ENCODE data around the gene SAE1.
"Not testable (repeated sequence)": the region's sequence is repeated elsewhere in the genome, so short reads cannot be mapped to it uniquely, and the experiment has no call there.

Gene SAE1

DNA sequence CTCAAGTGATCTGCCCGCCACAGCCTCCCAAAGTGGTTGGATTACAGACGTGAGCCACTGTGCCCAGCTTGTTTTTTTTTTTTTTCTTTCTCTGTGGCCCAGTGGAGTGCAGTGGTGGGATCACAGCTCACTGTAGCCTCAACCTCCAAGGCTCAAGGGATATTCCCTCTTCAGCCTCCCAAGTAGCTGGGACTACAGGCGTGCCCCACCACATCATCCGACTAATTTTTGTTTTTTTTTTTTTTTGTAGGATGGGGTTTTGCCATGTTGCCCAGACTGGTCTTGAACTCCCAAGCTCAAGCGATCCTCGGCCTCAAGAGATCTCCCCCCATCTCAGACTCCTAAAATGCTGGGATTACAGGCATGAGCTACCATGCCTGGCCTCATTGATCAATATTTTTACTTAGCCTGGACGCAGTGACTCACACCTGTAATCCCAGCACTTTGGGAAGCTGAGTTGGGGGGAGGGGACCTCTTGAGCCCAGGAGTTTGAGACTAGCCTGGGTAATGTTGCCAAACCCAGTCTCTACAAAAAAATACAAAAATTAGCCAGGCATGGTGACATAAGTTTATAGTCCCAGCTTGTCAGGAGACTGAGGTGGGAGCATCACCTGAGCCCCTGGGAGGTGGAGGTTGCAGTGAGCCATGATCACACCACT lies 1.7 kb downstream of the SAE1 start:
- no peak for DNase-seq

DNA sequence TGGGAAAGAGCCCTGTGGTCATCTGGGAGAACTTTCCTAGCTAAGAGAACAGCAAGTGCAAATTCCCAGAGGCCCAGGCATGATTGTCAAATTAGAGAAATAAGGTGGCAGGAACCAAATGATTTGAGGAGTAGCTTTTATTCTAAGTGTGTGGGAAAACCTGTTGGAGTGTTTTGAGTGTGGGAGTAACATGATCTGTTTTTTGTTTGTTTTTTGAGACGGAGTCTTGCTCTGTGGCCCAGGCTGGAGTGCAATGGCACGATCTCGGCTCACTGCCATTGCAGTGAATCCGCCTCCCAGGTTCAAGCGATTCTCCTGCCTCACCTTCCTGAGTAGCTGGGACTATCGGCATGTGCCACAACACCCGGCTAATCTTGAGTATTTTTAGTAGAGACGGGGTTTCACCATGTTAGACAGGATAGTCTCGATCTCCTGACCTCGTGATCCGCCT lies 2.4 kb downstream of the SAE1 start:
- DNase-seq = no peak

DNA sequence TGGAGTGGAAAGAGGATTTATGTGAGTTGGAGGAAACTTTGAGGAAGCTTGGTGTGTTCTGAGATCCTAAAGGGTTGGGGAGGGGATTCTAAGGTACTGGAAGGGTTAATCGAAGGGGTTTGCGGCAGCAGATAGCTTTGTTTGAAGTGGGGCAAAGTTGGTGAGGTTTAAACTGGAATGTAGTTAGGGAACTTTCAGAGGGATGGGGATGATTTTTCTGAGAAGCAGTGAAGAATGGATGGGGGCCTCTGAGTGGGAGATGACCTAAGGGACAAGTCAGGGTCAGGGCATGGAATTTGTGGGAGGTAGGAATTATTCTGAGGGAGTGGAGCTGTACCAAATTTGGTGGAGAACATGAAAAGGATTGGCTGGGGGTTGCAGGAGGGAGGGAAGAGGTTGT lies 3.9 kb downstream of the SAE1 start:
- no peak for DNase-seq

DNA sequence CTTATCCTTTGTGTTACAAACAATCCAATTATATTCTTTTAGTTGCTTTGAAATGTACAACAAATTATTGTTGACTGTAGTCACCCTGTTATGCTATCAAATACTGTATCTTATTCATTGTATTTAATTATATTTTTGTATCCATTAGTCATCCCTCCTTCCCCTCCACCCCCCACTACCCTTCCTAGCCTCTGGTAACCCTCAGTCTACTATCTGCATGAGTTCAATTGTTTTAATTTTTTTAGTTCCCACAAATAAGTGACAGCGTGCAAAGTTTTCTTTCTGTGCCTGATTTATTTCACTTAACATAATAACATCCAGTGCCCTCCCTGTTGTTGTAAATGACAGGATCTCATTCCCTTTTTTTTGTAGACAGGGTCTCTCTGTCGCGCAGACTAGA lies 4.5 kb downstream of the SAE1 start:
- DNase-seq = no peak

DNA sequence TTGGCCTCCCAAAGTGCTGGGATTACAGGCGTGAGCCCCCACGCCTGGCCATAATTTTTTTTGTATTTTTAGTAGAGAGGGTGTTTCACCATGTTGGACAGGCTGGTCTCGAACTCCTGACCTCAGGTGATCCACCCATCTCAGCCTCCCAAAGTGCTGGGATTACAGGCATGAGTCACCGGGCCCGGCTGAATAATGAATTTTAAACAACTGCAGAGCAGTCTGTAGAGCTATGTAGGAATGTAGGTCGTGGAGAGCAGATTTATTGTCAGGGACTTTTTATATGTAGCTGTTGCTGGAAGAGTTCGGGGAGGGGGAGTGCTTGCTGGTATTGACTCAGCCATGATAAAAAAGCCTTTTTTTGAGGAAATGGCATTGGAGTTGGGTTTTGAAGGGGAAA lies 10.6 kb downstream of the SAE1 start:
- not testable (repeated sequence) for DNase-seq

DNA sequence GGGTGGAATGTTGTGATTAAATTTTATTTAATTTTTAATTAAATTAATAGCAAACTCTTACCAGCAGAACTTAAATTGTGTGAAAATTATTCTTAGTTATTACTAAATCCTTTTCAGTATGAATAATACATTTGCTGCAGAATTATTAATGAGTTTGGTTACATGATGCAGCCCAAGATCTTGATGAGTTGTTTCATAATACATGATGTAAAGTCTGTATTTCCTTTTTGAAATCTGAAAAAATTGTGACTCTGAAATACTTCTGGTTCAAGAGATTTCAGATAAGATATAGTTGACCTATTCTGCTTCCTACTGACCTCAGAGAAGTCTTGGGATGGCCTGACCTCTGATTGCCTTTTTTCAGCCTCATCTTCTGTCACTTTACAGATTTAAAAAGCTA lies 11.1 kb downstream of the SAE1 start:
- DNase-seq = no peak

DNA sequence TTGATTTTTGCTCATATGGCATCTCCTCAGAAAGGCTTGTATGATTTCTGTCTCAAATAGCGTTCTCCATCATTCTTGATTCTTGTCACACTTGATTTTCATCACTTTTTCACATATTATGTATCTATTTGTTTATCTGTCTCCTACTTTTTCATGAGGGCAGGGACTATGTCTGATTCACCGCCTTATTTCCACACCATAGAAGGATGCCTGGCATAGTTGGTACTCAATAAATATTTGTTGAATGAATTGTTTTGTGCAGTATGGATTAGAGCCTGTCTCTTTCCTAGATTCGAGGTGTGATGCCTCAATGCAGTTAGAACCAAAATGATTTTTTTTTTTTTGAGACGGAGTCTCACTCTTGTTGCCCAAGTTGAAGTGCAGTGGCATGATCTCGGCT lies 12.1 kb downstream of the SAE1 start:
- no peak for DNase-seq

DNA sequence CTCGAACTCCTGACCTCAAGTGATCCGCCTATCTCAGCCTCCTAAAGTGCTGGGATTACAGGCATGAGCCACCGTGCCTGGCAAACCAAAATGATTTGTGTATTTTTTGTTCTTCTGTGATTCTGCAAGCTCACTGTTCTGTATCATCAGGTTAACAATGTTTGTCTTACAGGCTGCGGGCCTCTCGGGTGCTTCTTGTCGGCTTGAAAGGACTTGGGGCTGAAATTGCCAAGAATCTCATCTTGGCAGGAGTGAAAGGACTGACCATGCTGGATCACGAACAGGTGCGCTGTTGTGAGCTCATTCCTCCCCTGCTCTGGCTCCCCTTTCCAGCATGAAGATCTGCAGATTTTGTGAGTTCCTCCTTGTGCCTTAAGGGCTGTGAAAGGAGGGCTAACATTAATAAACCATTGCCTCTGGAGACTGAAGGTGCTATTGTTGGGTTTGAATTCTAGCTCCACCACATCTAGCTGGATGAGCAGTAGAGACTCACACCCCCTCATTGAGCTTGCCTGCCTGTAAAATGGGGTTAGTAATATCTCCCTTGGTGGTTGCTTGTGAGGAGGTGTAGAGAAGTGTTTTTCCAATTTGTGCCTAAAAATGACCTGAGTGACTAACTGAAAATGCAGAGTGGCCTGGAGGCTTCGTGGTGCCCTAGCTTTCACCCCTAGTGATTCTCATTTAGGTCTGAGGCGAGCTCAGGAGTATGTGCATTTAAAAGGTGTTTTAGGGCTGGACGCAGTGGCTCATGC lies 12.9 kb downstream of the SAE1 start:
- DNase-seq = no peak

DNA sequence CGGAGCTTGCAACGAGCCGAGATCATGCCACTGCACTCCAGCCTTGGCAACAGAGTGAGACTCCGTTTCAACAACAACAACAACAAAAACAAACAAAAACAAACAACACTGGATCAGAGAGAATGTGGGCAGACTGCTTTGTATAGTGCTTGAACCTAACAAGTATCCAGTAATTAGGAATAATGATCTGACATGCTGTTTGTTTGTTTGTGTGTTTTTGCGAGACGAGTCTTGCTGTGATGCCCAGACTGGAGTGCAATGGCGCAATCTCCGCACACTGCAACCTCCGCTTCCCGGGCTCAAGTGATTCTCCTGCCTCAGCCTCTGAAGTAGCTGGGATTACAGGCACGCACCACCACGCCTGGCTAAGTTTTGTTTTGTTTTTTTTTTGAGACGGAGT lies 14.0 kb downstream of the SAE1 start:
- no peak for DNase-seq

DNA sequence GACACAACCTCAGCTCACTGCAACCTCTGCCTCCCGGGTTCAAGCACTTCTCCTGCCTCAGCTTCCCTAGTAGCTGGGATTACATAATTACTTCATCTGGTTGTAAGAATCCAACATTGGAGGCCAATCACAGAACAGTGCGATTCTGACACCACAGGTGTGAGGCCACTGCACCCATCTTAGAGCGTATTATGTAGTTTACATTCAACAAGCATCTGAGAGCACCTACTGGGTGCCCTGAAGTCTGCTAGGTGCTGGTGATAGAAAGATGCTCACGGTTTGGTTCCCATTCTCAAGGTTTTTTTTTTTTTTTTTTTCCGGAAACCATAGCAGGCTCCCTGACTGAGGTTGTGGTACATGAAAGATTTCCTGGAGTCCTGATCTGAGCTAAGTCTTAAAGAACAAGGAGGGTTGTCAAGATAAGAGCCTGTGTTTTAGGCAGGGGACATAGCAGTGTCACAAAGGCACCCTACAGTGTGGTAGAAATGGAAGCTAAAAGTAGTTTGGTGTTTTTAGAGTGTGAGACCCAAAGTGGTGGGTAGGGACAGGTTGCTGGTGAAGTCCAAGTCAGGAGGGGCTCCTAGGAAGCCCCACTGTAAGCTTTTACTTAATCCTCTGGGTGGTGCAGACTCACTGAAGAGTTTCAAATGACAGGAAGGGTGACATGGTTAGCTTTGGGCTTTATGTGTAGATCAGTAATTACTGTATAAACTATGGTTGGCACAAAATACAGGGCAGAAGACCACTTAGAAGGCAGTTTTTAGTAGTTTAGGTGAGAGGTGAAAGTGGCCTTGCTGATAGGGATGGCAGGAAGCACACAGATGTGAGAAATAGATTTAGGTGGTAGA lies 15.2 kb downstream of the SAE1 start:
- no peak for DNase-seq

DNA sequence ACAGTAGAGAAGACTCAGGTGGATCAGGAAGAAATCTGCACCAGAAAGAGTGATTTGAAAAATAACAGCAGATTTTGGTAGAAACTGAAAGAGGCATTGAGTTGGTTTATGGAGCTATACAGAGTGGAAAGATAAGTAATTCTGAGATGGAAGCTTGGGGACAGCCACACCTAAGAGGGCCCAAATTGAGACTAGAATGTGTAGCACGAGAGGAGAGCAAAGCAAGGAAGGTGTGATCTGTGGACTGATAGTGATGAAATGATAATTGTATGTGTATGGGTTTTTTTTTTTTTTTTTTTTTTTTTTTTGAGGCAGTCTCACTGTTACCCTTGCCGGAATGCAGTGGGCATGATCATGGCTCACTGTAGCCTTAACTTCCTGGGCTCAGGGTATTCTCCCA lies 16.3 kb downstream of the SAE1 start:
- DNase-seq = no peak

DNA sequence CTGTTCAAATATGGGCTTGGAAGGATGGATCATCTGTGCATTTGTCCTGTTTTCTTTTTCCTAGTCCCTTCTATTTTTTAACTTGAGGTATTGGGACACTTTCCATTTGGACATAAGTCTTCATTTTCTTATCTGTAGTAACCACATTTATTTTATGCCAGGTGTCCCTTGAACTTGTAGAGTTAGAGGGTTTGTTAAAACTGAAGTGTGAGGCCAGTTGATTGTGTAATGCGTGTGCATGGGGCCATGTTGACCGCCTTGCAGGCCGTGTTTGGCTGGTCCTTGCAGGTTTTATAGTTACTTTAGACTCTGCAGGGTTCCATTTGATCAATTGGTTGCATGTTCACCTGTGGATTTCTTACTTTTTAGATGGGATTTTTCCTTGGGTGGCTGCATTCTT lies 21.0 kb downstream of the SAE1 start:
- no peak for DNase-seq

DNA sequence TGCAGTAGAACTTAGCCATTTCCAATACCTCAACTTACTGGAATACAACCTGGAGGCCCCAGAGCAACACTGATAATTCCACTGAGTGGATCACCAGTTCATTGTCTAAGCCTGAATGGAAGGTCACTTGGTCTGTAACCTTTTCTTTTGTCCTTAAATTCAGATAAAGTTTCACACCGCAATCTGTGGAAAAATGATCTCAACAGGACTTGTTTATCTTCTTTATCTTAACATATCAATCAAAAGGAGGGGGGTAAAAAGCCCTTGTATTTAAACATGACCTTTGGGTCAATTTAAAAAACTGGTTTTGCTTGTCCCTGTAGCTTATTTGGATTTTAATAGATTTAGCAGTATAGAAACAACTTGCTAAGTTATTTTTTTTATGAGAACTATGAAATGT lies 21.6 kb downstream of the SAE1 start:
- DNase-seq = no peak

DNA sequence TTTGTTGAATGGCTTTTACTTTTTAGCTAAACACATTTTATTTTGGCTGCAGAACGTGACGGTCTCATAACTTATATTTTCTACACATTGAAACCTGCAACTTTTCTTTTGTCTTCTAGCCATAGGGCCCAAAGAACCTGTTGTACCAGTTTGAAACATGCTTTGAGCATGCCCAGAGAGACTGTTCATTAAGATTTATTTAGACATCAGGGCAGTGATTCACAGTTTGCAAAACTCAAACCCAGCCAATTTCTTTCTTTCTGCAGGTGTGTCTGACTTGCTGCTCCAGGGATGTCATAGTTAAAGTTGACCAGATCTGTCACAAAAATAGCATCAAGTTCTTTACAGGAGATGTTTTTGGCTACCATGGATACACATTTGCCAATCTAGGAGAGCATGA lies 22.0 kb downstream of the SAE1 start:
- no peak for DNase-seq

DNA sequence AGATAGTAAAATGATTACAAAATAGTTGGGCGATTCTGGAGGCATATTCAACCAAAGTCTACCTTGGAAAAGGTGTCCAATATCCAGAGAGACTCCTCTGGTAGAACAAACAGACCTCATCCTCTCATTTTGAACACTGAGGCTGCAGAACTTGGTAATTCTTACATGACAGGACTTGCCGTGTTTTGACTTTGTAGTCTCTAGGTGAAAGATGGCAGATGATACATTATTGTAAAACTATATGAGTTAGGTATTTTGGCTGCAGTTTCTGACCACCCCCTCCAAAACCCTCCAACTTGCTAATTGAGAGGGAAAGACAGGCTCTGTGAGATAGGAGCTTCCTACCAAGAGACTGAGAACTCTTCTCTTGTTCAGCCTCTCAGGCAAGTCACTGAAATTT lies 22.6 kb downstream of the SAE1 start:
- DNase-seq = no peak

DNA sequence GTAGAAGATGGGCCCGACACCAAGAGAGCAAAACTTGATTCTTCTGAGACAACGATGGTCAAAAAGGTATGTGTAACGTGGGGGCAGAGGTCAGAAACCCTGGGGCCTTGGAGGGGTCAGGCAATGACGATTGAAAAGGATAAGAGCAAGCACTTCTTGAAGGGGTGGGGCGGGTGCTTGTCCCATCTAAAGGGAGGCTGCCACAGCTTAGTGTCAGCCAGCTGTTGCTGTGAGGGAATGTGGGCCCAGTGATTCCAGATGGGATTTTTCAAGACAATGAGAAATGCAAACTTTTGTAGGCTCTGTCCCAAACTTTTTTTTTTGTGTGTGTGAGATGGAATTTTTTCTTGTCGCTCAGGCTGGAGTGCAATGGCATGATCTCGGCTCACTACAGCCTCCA lies 24.5 kb downstream of the SAE1 start:
- no peak for DNase-seq

DNA sequence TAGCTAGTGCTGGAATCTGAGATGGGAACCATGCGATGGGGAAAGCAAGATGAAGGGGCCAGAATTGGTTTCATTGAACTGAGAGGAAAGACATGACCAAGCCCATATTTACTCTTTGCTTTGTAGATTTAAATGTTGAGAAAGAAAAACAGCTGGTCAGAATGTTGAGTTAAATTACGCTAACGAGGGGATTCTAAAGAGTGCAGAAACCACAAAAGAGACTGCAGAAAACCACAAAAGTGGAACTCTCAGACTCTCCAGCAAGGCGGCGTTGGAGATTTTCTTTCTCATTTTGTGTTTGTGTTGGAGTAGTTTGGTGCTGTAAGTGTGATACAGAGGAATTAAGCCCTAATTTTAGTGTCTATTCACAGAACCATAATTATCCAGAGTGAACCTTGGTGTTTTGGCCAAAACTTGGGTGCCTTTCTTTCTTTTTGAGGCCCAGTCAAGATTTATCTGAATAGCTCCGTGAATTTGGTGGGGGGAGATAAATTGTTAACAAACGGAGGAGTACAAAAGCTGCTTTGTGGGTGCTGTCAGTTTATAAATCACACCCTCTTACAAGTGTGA lies 26.3 kb downstream of the SAE1 start:
- DNase-seq = no peak

DNA sequence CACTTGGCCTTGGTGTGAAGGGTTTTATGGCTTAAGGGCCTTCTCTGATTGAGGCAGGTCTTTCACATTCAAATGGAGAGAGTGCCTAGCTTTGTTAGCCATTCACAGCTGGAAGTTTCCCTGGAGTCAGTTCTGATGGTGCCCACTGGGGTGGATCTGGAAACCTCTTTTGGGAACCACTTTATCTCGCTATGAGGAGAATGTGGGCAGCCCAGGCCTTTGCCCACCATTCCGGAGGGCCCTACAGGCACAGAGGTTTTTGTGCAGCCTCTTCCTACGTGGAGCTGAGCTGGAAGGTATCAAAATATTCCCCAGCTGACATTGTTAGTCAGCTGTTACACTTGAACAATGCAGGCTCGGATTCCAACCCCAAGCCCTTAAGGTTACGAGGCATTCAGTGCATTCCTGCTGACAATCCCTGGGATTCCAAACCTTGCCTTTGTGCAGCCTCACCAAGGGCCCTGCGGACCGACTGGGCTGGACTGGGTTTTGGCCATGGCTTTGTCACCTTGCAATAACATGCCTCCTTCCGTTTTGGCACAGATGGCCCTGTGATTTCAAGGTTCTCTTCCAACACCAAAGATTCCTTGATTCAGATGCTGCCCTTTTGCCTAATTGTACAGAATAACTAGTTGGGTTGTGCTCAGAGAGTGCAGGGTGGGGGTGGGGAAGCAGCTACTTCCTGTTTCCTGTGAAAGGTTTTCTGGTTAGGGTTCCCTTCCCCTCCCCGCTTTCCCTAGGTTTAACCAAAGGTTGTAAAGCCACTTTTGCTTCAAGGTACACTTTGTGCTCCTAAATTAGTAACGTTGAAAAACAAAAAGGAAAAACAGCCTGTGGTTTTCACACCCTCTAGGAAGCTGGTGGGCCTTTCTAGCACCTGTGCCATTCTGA lies 27.0 kb downstream of the SAE1 start:
- DNase-seq = peak; percentile 58

DNA sequence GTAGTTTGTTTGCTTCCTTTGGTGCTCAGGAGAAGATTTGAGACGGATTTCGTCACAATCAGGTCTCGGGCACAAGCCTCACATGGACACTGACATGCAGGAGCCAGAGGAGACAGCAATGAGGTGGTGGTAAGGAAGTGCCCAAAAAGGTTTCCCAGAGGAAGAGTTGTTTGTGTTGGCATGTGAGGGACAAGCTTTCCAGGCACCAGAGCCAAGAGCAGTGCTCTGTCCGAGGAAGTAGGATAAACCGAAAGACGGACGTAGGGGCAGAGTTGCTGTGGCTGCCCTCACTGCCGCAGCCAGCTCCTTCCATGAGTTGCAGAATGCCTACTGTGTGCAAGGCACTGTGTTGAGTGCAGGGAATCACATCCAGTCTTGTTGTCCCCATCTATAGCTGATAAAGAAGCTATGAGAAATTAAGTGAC lies 27.7 kb downstream of the SAE1 start:
- DNase-seq = no peak

DNA sequence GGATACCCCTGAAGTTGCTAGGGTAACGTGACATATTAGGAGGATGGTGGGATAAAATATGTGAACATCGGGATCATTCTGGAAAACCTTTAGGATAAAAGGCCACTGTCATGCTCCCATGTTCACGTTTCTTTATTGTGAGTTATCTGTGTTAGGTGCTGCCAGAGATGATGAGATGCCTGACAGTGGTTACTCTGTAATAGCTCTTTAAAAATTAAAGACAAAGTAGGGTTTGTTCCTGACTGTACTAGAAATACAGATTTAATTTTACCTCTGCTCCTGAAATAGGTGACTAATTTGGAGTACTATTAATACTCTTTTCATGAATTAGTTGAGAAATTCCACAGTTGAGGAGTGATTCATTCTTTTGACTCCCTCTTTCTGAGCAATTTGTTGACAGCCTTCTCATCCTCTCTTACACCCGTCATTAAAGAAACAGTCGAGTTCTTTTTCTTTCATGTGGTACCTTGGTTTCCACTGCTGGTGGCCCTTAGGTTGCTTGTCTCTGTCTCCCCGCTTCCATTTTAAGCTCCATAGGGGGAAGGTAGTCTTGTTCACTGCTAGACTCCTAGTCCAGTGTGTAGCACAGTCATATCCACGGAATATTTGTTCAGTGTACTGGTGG lies 28.4 kb downstream of the SAE1 start:
- peak; percentile 90 for DNase-seq

DNA sequence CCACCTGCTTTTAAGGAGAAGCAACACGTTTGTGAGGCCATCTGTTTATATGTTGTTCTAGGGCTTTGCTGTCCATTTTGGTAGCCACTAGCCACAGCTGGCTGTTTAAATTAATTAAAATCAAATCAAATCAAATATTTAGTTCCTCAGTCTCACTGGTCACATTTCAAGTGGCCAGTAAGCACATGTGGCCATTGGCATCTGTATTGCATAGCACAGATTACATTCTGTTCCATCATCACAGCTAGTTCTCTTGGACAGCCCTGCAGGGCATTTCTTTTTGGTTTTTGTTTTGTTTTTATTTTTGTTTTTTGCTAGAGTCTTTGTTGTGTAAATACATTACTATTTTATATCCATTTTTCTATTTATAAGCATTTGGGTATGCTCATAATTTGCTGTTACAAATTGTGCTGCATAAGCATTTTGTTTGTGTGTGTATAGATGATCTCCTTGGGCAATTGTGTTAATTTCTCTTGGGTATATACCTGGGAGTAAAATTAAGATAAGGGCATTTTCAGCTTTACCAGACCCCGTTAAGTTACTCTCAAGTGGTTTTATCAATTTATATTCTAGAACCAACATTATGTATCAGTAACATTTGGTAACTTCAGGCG lies 31.3 kb downstream of the SAE1 start:
- DNase-seq = no peak

DNA sequence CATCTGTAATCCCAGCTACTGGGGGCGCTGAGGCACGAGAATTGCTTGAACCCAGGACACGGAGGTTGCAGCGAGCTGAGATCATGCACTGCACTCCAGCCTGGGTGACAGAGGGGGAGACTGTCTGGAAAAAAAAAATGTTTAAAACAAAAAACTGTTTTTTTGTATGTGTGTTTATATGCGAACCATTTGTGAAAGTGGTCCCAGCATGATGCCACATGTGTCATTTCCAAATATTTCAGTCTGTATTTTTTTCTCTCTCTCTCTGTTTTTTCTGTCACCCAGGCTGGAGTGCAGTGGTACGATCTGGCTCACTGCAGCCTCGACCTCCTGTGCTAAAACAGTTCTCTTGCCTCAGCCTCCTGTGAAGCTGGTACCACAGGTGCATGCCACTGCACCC lies 37.4 kb downstream of the SAE1 start:
- DNase-seq = no peak
